SK-N-DZ (cell line): Measurements from ENCODE around the gene RP9.
"Not testable (repeated sequence)": the region's sequence is repeated elsewhere in the genome, so short reads cannot be mapped to it uniquely, and the experiment has no call there.

Source experiments
- DNase-seq: peaks from one replicate; pipeline ENCODE4 v3.0.0-alpha.2; 2015; ENCODE audit warnings: low spot score

The RP9 gene

DNA sequence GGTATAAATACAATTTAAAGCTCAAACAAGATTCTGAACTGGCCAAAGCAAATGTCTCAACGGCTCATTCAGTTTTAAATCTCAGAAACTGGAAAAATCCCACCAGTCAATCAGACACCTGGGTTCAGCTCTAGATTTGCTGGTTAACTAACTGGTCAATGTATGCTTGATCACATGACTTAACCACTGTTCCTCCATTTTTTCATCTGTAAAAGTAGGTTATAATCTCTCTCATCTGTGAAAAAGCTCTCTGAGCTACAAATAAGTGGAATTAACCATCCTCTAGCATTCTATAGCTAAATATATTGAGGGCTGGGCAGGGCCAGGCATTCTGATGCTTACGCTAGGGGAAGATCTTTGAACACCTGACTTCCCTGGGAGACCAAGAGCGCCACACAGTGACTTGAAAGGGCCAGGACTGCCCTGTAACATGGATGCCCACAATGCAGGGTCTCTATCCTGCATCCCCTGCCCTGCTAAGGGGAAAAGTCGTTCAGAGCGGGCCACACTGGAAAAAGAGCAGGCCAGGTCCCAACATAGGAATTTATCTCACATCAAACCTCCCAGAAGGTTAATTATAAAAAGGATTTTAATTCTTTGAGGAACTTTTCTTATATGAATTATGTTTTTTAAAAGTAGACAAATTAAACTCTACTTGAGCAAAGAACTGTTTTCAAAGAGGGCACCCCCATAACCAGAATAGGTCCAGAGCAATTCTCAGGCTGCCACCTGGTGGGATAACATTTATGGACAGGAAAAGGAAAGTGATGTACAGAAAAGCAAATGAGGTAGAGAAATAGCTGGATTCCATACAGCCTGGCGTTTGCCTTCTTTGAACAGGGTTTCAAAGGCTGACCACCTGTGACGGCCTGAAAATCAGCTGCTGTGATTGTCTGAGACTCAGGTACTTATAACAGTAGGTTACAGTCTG is 1.8 kb downstream of the RP9 start:
- peak; percentile 25 for DNase-seq

DNA sequence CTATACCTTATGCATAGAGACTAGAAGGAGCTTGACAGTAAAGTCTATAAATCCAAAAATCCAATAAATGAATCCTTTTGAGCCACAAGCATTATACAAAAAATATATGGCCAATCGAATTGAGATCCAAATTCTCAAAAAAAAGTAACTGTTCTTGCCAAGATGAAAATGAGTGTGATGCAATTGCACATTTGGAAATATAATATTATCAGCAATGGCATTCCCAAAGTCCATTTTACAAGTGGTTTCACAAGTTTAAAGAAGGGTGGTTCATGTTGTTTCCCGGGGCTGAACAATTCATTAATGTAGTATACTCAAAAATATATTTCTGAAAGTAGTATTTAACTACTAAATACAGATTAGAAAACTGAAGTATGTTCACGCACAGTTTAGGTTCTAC is 7.3 kb downstream of the RP9 start:
- DNase-seq = no peak

DNA sequence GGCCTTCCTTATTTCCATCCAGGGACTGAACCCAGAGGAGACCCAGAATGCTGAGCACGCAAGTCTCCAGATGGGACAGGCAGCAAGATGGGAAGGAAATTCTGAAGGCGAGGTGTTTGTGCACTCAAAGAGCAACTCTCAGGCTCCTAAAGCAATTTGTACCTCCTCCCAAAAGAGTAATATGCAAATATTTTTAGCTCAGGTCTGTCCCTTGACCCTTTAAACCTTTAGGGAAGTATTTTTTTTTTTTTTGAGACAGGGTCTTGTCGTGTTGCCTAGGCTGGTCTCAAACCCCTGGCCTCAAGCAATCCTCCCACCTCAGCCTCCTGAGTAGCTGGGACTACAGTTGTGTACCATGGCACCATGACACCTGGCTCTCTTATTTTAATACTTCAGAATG is 8.4 kb downstream of the RP9 start:
- no peak for DNase-seq

DNA sequence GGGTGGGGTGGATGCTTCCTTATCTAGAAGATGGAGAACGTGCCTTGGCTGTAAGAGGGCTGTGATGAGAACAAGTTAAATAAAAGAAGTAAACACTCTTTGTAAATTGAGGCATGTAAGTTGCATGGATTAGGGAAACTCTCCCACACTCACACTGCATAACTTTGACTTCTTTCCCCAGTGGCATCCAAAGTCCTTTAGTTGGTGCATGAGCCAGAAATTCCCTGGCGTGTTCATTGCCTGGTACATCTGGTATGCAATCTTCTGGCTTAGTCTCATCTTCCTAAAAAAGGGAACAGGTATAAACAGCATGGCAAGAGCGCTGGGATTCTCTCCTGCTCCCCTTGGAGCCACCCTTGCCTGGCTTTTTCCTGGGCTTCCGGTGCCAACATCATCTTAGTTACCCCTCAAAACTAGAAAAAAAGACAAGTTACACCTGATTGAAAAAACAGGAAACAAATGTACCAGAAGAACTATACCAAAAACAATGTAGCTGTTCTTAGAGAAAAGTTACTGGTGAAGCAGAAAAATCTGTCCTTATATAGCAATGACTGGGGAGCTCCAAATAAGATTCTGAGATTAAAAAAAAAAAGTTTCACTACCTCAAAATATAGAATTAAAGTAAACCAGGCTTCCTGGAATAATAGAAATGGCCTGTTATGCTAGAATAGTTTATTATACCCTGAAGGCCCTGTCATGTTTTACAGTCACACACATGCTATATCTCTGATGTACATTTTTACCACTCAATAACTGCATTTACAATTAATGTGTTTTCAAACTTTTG is 9.9 kb downstream of the RP9 start:
- no peak for DNase-seq

DNA sequence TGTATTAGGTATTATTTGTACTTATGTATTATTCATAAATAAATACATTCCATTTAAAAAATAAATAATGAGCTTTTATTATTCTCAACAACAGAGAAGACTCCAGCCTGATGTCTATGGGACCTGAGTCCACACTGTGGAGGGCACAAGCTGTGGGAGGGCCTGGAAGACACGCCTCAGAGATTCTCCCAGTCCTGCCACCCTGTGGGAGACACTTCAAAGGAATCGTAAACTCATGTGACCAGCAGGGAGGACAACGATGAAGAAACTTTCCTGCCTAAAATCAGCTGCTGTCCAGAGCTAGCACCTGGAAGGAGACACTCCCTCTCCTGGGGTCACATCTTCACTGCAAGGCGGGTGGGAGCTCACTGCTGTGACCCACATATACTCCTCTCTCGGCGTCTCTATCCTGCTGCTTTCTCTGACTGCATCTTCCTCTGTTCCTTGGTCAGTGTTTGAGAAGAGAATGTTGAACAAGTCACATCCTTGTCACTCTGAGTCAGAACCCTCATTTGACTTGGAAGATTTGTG is 14.4 kb downstream of the RP9 start:
- DNase-seq = not testable (repeated sequence)

DNA sequence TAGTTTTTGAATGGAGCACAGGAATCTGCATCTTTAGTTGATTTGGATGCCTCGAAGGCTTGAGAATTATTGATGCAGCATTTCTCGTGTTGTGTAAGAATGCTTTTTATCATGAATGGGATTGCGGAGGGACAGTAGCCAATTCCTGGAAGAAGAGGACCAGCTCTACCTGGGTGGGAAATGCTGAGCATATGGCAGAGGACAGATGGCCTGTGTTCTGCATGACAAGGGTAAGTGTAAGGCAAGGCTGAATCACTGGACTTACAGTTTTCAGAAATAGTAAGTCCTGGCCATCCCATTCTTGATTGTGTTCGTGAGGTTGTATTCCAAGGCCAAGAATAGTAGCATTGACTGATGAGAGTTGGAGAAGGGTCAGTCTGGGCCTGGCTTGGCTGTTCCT is 15.9 kb downstream of the RP9 start:
- DNase-seq = no peak

DNA sequence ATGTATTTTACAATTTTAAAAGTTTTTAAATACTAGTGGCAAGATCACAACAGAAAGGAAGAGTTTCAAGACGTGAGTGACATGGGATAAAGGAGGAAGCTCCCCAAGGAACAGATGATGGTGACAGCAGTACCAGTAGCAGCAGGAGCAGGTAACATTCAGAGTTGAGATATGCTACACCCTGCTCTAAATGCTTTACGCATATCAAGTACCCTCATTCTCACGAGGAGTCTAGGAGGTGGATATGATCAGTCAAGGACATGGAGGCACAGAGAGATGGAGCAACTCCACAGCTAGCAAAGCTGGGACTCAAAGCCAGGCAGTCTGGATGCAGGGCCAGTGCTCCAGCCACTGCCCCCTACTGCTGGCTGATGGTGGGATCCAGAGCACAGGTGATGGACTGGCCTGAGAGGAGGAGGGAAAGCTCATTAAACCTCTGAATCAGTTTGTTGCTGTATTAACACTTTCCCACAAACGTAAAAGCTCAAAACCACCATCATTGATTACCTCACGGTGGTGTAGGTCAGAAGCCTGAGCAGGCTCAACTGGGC is 17.5 kb downstream of the RP9 start:
- DNase-seq = no peak

DNA sequence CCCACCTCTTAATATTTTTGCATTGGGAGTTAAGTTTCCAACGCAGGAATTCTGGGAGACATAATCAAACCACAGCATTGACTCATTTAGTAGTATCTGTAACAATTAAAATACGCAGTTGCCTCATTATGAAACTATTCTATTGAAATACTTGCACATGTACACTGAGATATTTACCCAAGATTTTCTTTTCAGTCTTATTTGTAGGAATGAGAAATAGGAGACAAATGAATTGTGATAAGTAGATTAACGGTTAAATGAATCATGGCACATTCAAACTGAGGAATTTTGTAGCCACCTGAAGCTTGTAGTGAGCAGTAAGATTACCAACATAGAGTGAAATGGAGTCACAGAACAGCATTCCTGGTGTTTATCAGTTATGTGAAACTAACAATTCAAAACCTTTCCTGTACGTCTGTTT is 18.1 kb downstream of the RP9 start:
- DNase-seq = no peak

DNA sequence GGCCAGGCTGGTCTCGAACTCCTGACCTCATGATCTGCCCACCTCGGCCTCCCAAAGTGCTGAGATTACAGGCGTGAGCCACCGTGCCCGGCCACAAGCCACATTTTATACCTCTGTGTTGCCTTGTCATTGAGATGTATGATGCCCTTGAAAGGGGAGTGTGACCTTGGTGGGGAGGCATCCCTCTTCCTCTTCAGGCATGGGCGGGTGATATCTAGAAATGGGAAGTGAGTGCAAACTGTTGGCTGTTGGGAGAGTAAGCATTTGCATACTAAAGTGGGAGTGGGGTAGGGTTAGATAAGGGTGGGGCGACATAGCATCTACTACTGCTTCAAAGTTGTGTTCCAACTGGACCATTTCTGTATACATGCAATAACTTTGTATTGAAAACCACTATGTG is 20.1 kb downstream of the RP9 start:
- DNase-seq = no peak

DNA sequence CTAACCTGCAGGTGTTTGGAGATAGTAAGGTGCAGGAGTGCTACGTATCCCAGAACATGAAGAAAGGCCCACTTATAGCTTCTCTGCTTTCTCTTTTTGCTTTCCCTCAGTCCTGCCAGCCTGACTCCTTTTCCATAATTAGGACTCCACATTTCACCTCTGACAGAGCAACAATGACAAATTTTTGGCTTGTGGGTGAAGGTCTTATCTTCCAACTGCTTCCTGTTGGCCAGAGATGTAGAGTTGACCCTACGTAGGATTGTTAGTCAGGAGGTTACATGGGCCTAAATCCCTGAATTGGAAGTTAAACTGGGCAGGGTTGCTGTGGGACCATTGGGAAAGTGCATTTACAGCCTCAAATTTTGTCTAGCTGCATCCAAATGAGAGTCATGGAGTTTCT is 21.3 kb downstream of the RP9 start:
- no peak for DNase-seq

DNA sequence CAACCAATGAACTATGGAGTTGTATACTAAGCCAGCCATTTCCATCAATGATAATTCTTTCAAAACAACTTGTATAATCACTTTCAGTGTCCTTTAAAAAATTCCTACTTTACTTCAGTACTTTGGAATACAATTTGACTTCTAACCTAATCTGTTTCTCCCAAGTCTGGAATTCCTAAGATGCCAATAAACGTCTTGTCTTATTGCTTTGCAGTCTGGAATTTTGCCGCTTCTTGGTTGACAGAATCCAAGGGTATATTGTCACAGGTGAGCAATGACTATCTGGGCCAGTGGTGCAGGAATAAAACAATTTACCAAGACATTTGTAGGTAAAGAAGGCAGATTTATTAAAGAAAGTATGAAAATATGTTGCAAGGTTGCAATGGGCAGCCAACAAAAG is 21.8 kb downstream of the RP9 start:
- no peak for DNase-seq

DNA sequence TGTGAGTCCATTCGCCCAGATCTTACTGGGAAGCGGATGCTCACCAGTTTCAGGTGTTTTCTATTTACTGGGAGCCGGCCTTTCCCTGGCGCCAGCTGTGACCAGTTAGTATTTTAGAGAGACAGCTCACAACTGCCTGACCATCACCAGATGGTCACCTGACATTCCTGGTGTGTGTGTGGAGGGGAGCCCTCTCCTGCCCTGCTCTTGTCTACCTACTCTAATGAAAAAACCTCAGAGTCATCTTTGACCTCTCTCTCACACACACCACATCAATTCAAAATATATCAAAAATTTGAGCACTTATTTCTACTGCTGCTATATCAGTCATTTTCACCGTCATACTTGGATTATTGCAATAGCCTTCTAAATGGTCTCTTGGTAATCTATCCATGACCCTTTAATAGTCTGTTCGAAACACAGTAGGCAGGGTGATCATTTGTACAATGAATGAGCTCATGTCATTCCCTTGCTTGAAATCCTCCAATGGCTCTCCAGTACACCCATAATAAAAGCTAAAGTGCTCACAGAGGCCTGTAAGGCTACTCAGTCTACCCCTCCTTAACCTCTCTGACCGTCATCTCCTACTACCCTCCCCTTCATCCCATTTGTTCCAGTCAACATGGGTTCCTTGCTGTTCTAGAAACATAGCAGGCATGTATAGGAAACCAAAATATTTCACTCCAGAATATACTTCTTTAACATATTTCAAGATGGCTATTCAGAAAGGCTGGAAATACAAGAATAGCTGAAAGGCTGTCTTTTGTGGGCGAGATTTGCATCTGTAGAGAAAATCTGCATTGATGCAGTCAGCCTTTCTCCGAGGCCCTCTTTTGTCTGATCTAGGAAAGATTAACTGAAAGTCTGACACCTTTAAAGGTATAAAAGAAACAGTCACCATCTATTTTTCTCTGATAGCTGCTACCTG is 29.2 kb downstream of the RP9 start:
- no peak for DNase-seq

DNA sequence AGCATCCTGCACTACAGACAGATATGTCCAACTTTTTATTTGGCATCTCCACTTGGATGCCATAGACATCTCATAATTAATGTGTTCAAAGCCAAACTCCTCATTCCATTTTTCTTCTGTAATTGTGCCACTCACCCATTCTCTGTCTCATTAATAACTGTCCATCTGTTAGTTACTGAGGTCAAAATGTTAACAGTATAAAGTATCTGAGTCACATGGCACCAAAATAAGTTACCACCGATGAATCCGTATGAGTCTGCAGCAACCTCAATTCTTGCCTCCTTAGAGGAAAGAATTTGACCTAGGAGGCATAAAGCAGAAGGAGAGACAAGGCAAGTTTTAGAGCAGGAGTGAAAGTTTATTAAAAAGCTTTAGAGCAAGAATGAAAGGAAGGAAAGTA is 30.1 kb downstream of the RP9 start:
- DNase-seq = no peak

DNA sequence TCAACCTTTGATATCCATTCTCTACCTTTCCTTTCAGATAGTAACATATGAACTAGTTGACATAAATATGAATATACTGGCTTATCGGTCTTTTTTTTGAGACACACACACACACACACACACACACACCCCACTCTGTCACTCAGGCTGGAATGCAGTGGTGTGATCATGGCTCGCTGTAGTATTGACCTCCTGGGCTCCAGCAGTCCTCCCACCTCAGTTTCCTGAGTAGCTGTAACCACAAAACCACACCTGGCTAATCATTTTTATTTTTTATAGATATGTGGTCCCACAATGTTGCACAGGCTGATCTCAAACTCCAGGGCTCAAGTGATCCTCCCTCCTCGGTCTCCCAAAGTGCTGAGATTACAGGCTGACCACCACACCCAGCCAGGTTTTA is 32.5 kb downstream of the RP9 start:
- no peak for DNase-seq

DNA sequence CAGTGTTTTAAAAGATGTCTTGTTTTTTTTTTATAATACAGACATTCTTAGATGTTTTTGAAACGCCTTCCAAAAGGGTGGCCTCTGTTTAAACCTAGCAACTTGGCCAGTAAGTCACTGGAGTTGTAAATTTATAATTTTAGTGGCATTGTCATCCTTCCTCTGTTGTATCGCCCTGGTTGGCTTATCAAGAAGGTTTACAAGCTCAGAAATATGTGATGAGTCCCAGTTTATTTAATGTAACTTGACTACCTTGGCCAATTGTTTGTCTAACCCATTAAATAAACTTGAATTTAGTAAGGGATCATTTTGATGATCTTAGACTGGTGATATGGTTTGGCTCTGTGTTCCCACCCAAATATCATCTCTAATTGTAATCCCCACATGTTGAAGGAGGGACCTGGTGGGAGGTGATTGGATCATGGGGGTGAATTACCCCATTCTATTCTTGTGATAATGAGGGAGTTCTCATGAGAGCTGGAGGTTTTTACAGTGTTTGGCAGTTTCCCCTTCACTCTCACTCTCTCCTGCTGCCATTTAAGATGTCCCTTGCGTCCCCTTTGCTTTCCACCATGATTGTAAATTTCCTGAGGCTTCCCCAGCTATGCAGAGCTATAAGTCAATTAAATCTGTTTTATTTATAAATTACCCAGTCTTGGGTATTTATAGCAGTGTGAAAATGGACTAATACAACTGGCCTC is 33.2 kb downstream of the RP9 start:
- no peak for DNase-seq

DNA sequence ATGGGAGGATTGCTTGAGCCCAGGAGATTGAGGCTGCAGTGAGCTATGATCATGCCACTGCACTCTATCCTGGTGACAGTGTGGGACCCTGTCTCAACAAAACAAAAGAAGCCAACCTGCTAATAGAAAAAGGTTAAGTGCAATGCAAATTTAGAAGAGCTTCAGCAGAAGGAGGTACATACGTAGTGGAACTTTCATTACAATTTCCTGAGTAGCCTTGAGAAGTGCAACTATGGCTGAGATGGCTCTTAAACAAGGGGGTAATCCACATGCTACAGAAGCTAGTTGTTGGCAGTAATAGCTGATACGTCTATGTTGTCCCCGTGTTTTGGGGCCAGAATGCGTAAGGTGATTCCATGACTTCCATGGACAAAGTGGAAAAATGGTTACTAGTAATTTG is 36.0 kb downstream of the RP9 start:
- DNase-seq = no peak

DNA sequence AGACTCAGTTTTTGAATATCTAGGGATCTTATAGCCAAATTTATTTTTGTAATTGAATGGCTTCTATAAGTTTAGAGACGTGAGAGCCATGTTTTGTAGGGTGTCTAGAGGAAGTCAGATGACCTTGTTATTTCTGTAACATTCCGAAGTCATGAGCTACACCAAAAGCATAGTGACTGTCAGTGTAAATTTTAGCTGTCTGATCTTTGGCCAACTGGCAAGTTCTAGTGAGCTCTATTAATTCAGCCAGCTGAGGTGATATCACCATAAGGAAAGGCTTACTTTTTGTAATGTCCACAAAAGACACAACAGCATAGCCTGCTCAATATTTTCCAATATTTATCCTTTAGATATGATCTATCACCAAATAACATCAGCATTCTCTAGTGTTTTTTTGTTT is 36.7 kb downstream of the RP9 start:
- no peak for DNase-seq

DNA sequence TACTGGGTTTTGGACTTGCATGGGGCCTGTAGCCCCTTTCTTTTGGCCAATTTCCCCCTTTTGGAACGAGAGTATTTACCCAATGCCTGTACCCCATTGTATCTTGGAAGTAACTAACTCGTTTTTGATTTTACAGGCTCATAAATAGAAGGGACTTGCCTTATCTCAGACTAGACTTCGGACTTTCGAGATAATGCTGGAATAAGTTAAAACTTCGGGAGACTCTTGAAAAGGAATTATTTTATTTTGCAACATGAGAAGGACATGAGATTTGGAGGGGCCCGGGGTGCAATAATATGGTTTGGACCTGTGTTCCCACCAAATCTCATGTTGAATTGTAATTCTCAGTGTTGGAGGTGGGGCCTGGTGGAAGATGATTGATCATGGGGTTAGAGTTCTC is 38.4 kb downstream of the RP9 start:
- no peak for DNase-seq

DNA sequence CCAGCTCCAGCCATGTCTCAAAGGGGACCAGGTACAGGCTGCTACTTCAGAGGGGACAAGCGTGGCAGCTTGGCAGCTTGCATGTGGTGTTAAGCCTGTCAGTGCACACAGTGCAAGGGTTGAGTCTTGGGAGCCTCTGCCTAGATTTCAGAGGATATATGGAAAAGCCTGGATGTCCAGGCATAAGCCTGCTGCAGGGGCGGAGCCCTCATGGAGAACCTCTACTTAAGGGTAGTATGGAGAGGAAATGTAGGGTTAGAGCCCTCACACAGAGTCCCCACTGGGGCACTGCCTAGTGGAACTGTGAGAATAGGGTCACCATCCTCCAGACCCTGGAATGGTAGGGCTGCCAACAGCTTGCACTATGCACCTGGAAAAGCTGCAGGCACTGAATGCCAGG is 38.9 kb downstream of the RP9 start:
- no peak for DNase-seq

DNA sequence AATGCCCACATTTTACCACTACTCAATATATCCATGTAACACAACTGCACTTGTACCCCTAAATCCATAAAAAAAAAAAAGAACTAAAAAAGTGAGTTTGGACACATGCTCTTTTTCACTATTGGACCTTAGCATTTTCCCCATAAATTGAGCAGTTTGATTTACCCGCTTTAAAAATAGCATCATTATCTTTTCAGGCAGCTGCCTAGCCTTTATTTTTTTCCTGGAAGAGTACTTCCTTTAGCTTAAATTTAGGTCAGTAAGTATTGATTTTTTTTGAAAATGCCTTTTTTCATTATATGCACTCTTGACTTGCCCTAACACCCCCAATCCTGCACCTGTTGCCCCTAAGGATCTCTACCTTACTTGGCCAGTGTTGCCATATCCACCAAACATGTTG is 41.3 kb downstream of the RP9 start:
- DNase-seq = no peak

DNA sequence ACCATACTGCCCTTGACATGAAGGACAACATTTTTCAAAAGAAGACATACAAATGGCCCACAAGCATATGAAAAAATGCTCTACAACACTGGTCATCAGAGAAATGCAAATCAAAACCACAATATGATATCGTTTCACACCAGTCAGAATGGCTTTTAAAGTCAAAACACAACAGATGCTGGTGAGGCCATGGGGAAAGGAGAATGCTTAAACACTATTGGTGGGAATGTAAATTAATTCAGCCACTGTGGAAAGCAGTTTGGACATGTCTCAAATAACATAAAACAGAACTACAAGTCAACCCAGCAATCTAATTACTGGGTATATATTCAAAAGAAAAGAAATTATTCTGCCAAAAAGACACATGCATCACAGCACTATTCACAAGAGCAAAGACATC is 42.4 kb downstream of the RP9 start:
- DNase-seq = peak; percentile 67
